ENCODE data around the gene LBX1. TPM values are rescaled to one million over a fixed set of nuclear protein-coding genes. Genes with fewer than 3 reads are reported as not detected.
A peak's percentile ranks its signal among the peaks of the same experiment; 100 is the strongest.

LBX1 gene
- polyA plus RNA-seq, 1 experiment, result not detected

GRCh38 chr10:101235766-101236165 is 6.5 kb upstream of the LBX1 start:
- Histone ChIP-seq H3K4me3 (ENCODE audit: low read depth, low read length) (no peak overlapping the region), H3K9me3 (ENCODE audit: control insufficient read depth, insufficient read depth, low read length) (peaks cover 12% of the 10 kb centered on the region), H3K27ac (ENCODE audit: low read depth, low read length) (peak overlapping the region; percentile 21), H3K27me3 (ENCODE audit: control insufficient read depth, insufficient read depth, low read length) (peaks cover 90% of the 10 kb centered on the region)
- ChIA-PET CTCF (interaction anchor here (1.3 to 1.9 kb wide), 2 partner anchors 21 to 334 kb away, joined by 5 to 10 read pairs; no protein-coding TSS in a partner anchor), POLR2A (interaction anchor here (0.7 kb wide), 1 partner anchor 380 kb away, joined by 4 read pairs; no protein-coding TSS in a partner anchor)
- TF ChIP-seq CTCF (IDR thresholded peaks at IDR 0.05; ENCODE audit: low read depth, low read length), result no peak
- DNase-seq (ENCODE audit: low read depth, low spot score), result no peak

DNA sequence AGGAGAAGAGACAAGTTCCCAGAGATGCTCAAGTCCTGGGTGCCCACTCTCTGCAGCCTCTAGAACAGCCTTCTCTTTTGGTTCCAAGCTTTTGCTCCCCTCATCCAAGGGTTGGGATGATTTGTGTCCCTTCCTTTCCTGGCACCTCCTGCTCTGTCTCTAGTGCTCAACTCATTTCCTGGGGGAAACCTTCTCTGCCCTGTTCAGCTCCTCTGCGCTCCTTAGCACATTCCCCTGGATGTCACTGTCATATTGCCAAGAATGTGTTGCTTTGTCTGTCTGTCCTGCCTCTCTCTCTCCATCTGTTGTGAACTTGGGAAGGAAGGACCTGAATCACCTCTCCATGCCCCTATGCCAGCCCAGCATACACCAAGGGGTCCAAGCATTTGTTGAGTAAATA is 5.1 kb upstream of the LBX1 start:
- H3K27ac ChIP-seq (ENCODE audit: low read depth, low read length), result no peak overlapping the region
- peaks cover 12% of the 10 kb centered on the region for H3K9me3 ChIP-seq (ENCODE audit: control insufficient read depth, insufficient read depth, low read length)
- CTCF ChIA-PET, result interaction anchor here (1.1 to 1.5 kb wide), 2 partner anchors 20 to 233 kb away, joined by 3 to 8 read pairs; no protein-coding TSS in a partner anchor
- H3K4me3 ChIP-seq (ENCODE audit: low read depth, low read length), result no peak overlapping the region
- POLR2A ChIA-PET, result no interaction called here
- no peak for DNase-seq (ENCODE audit: low read depth, low spot score)
- TF ChIP-seq CTCF (IDR thresholded peaks at IDR 0.05; ENCODE audit: low read depth, low read length), result no peak
- H3K27me3 ChIP-seq (ENCODE audit: control insufficient read depth, insufficient read depth, low read length), result peaks cover 95% of the 10 kb centered on the region

GRCh38 chr10:101233863-101234262 is 4.6 kb upstream of the LBX1 start:
- H3K9me3 ChIP-seq (ENCODE audit: control insufficient read depth, insufficient read depth, low read length), result peaks cover 12% of the 10 kb centered on the region
- peaks cover 95% of the 10 kb centered on the region for H3K27me3 ChIP-seq (ENCODE audit: control insufficient read depth, insufficient read depth, low read length)
- CTCF ChIA-PET, result interaction anchor here (1.1 to 1.5 kb wide), 3 partner anchors 20 to 352 kb away, joined by 3 to 8 read pairs (median 3); no protein-coding TSS in a partner anchor
- no peak overlapping the region for H3K4me3 ChIP-seq (ENCODE audit: low read depth, low read length)
- POLR2A ChIA-PET, result no interaction called here
- DNase-seq (ENCODE audit: low read depth, low spot score), result no peak
- H3K27ac ChIP-seq (ENCODE audit: low read depth, low read length), result no peak overlapping the region
- TF ChIP-seq CTCF (IDR thresholded peaks at IDR 0.05; ENCODE audit: low read depth, low read length), result no peak

GRCh38 chr10:101233443-101233842 is 4.2 kb upstream of the LBX1 start:
- Histone ChIP-seq H3K27ac (ENCODE audit: low read depth, low read length) (no peak overlapping the region), H3K27me3 (ENCODE audit: control insufficient read depth, insufficient read depth, low read length) (peaks cover 92% of the 10 kb centered on the region), H3K9me3 (ENCODE audit: control insufficient read depth, insufficient read depth, low read length) (peaks cover 12% of the 10 kb centered on the region), H3K4me3 (ENCODE audit: low read depth, low read length) (no peak overlapping the region)
- ChIA-PET POLR2A (no interaction called here), CTCF (interaction anchor here (1.1 to 1.2 kb wide), 2 partner anchors 234 to 353 kb away, joined by 3 read pairs; no protein-coding TSS in a partner anchor)
- TF ChIP-seq CTCF (IDR thresholded peaks at IDR 0.05; ENCODE audit: low read depth, low read length), result no peak
- DNase-seq (ENCODE audit: low read depth, low spot score), result no peak

- POLR2A ChIA-PET, result no interaction called here
- CTCF ChIA-PET, result interaction anchor here (1.3 kb wide), 1 partner anchor 18 kb away, joined by 5 read pairs; no protein-coding TSS in a partner anchor
- Histone ChIP-seq H3K27me3 (ENCODE audit: control insufficient read depth, insufficient read depth, low read length) (peaks cover 91% of the 10 kb centered on the region), H3K4me3 (ENCODE audit: low read depth, low read length) (no peak overlapping the region), H3K27ac (ENCODE audit: low read depth, low read length) (no peak overlapping the region), H3K9me3 (ENCODE audit: control insufficient read depth, insufficient read depth, low read length) (peaks cover 12% of the 10 kb centered on the region)
- no peak for DNase-seq (ENCODE audit: low read depth, low spot score)
- no peak for TF ChIP-seq CTCF (IDR thresholded peaks at IDR 0.05; ENCODE audit: low read depth, low read length)
Measured at GRCh38 chr10:101231912-101232689, 2.8 kb upstream of the LBX1 start.

All from AG04450 (cell line).